H1 (cell line): Measurements from ENCODE around the gene APP. TPM values are rescaled to one million over a fixed set of nuclear protein-coding genes. Genes with fewer than 3 reads are reported as not detected.

Experiments
- CTCF ChIA-PET: fragments of 300-600 bp; sonication (Branson Sonifier 250); formaldehyde crosslinking; loops from one replicate; lab custom pipeline; 2021; ENCODE audit not compliant: partially characterized antibody; lab: Charles Lee
- POLR2A ChIA-PET: fragments of 300-600 bp; sonication (Branson Sonifier 250); formaldehyde crosslinking; loops from one replicate; lab custom pipeline; 2021; ENCODE audit warnings: inconsistent platforms; ENCODE audit not compliant: partially characterized antibody; lab: Charles Lee
- DNase-seq, 2 experiments: peaks; one replicate each; pipeline versions ENCODE4 v3.0.0 to v3.0.0-alpha.2; 2010 to 2022; ENCODE audit warnings: low spot score in 2 of 2, low read depth in 1 of 2, mixed read lengths in 1 of 2
- FAIRE-seq: peaks from 2 replicates; lab custom pipeline; 2011; peaks lifted over from hg19 to GRCh38; lab: Jason Lieb, UNC
- H2AFZ ChIP-seq: 2 replicates; pipeline ENCODE4 v1.8.1; 2012; ENCODE audit warnings: low read length, inconsistent platforms
- H2AK5ac ChIP-seq: 2 replicates; pipeline ENCODE4 v1.6.1; 2013; ENCODE audit warnings: low read depth, low read length
- H2BK120ac ChIP-seq: replicated peaks from 2 replicates; pipeline ENCODE3; 2013; ENCODE audit warnings: low read depth, low read length, inconsistent platforms
- H2BK12ac ChIP-seq: 2 replicates; pipeline ENCODE4 v1.6.1; 2013; ENCODE audit warnings: low read depth, low read length
- H2BK15ac ChIP-seq: 2 replicates; pipeline ENCODE4 v1.6.1; 2013; ENCODE audit warnings: low read length
- H2BK20ac ChIP-seq: 2 replicates; pipeline ENCODE4 v1.6.1; 2013; ENCODE audit warnings: low read length
- H2BK5ac ChIP-seq: 2 replicates; pipeline ENCODE4 v1.6.1; 2013; ENCODE audit warnings: low read depth, low read length
- H3K14ac ChIP-seq: 2 replicates; pipeline ENCODE4 v1.6.1; 2013; ENCODE audit warnings: inconsistent platforms; ENCODE audit not compliant: insufficient read length
- H3K18ac ChIP-seq: 2 replicates; pipeline ENCODE4 v1.6.1; 2013; ENCODE audit warnings: low read length; ENCODE audit errors: extremely low read depth
- H3K23ac ChIP-seq: 2 replicates; pipeline ENCODE4 v1.6.1; 2013; ENCODE audit warnings: inconsistent platforms; ENCODE audit not compliant: insufficient read length
- H3K23me2 ChIP-seq: 2 replicates; pipeline ENCODE4 v1.6.1; 2013; ENCODE audit warnings: low read depth, low read length
- H3K27ac ChIP-seq: 2 replicates; pipeline ENCODE4 v1.6.1; 2011; ENCODE audit warnings: low read depth, low read length, inconsistent platforms
- H3K27me3 ChIP-seq, 4 experiments: replicated peaks in 1 of 4; 1 replicate in 1 of 4; 2 replicates in 3 of 4; pipeline versions ENCODE4 v1.6.1 to v1.8.1; 2011 to 2013; ENCODE audit warnings: low read length in 3 of 4, mild to moderate bottlenecking in 3 of 4, inconsistent platforms in 2 of 4, mixed read lengths in 2 of 4, moderate library complexity in 1 of 4; ENCODE audit not compliant: control insufficient read depth in 3 of 4, insufficient read depth in 3 of 4; ENCODE audit errors: extremely low read depth in 1 of 4
- H3K36me3 ChIP-seq, 4 experiments: 2 replicates each; pipeline versions ENCODE4 v1.6.1 to v1.8.1; 2011 to 2013; ENCODE audit warnings: mild to moderate bottlenecking in 4 of 4, low read length in 3 of 4, moderate library complexity in 2 of 4, control low read depth in 1 of 4, inconsistent platforms in 1 of 4; ENCODE audit not compliant: insufficient read depth in 4 of 4, control insufficient read depth in 2 of 4
- H3K4ac ChIP-seq: replicated peaks from 2 replicates; pipeline ENCODE3; 2013; ENCODE audit warnings: low read length, low read depth, mixed read lengths, inconsistent platforms; ENCODE audit not compliant: insufficient read length
- H3K4me1 ChIP-seq, 4 experiments: replicated peaks in 1 of 4; 1 replicate in 1 of 4; 2 replicates in 3 of 4; pipeline versions ENCODE4 v1.6.1 to v1.8.1; 2011 to 2013; ENCODE audit warnings: low read length in 3 of 4, inconsistent platforms in 2 of 4, mixed read lengths in 1 of 4; ENCODE audit not compliant: insufficient read depth in 4 of 4, control insufficient read depth in 3 of 4
- H3K4me2 ChIP-seq, 2 experiments: 2 replicates each; pipeline versions ENCODE4 v1.6.1 to v1.8.1; 2011 to 2013; ENCODE audit warnings: low read depth in 2 of 2, low read length in 2 of 2, control low read depth in 1 of 2, inconsistent platforms in 1 of 2, mild to moderate bottlenecking in 1 of 2; ENCODE audit not compliant: insufficient read depth in 1 of 2
- H3K4me3 ChIP-seq, 4 experiments: fragments of 200-600, 300-600 bp in 1 of 4; sonication (generic), shearing (Covaris generic), sonication (Bioruptor Twin) in 1 of 4; 2 replicates each; pipeline versions ENCODE4 v1.5.1 to v1.8.1; 2011 to 2016; ENCODE audit warnings: low read length in 4 of 4, low read depth in 3 of 4, control low read depth in 2 of 4, inconsistent platforms in 2 of 4, mild to moderate bottlenecking in 2 of 4, mixed read lengths in 1 of 4, moderate library complexity in 1 of 4; ENCODE audit not compliant: insufficient read depth in 2 of 4; ENCODE audit errors: extremely low read depth in 1 of 4
- H3K56ac ChIP-seq: replicated peaks from 2 replicates; pipeline ENCODE3; 2013; ENCODE audit warnings: low read depth, mild to moderate bottlenecking, mixed read lengths, low read length, inconsistent platforms; ENCODE audit not compliant: insufficient read length
- H3K79me1 ChIP-seq: 2 replicates; pipeline ENCODE4 v1.6.1; 2013; ENCODE audit warnings: low read depth, low read length, control low read depth
- H3K79me2 ChIP-seq, 2 experiments: 2 replicates each; pipeline versions ENCODE4 v1.6.1 to v1.8.1; 2012 to 2013; ENCODE audit warnings: low read length in 2 of 2, mild to moderate bottlenecking in 2 of 2, inconsistent platforms in 1 of 2; ENCODE audit not compliant: insufficient read depth in 2 of 2, control insufficient read depth in 1 of 2
- H3K9ac ChIP-seq, 4 experiments: replicated peaks in 1 of 4; 1 replicate in 1 of 4; 2 replicates in 3 of 4; pipeline versions ENCODE4 v1.6.1 to v1.8.1; 2011 to 2013; ENCODE audit warnings: low read depth in 3 of 4, low read length in 3 of 4, control low read depth in 2 of 4, mild to moderate bottlenecking in 2 of 4, moderate library complexity in 2 of 4, inconsistent platforms in 1 of 4; ENCODE audit errors: extremely low read depth in 1 of 4
- H3K9me3 ChIP-seq, 2 experiments: 2 replicates each; pipeline versions ENCODE4 v1.6.1 to v1.8.1; 2012 to 2013; ENCODE audit warnings: mild to moderate bottlenecking in 2 of 2, moderate library complexity in 2 of 2, control low read depth in 1 of 2, inconsistent platforms in 1 of 2, low read depth in 1 of 2, low read length in 1 of 2, mixed read lengths in 1 of 2; ENCODE audit not compliant: insufficient read depth in 2 of 2
- H4K20me1 ChIP-seq, 2 experiments: replicated peaks in 1 of 2; 2 replicates each; pipeline versions ENCODE3 to v1.8.1; 2011 to 2013; ENCODE audit warnings: inconsistent platforms in 2 of 2, low read length in 2 of 2, mild to moderate bottlenecking in 1 of 2; ENCODE audit not compliant: insufficient read depth in 2 of 2, control insufficient read depth in 1 of 2
- H4K5ac ChIP-seq: 2 replicates; pipeline ENCODE4 v1.6.1; 2013; ENCODE audit warnings: low read length, low read depth, mixed read lengths, inconsistent platforms; ENCODE audit not compliant: insufficient read length
- H4K8ac ChIP-seq: 2 replicates; pipeline ENCODE4 v1.8.0; 2013; ENCODE audit warnings: mild to moderate bottlenecking, moderate library complexity, low read length, inconsistent platforms; ENCODE audit not compliant: insufficient read depth; ENCODE audit errors: extremely low read depth
- H4K91ac ChIP-seq: replicated peaks from 2 replicates; pipeline ENCODE3; 2013; ENCODE audit warnings: low read length, mixed read lengths, inconsistent platforms; ENCODE audit not compliant: insufficient read length
- BRCA1 ChIP-seq: IDR thresholded peaks from 2 replicates; pipeline ENCODE4 v1.6.1; 2012; ENCODE audit warnings: low read depth, low read length, improper control_type of control experiment
- RNF2 ChIP-seq: fragments of 200-900, 300-1000 bp; sonication (generic); IDR thresholded peaks from 2 replicates; pipeline ENCODE4 v1.7.1; 2016; ENCODE audit warnings: borderline replicate concordance, low read depth, mild to moderate bottlenecking, antibody characterized with exemption, low read length; ENCODE audit not compliant: poor library complexity, severe bottlenecking; ENCODE audit errors: missing control alignments
- RXRA ChIP-seq: IDR thresholded peaks from 2 replicates; pipeline ENCODE4 v1.6.1; 2011; ENCODE audit warnings: low read depth, mild to moderate bottlenecking, low read length, moderate library complexity; ENCODE audit not compliant: insufficient read depth
- SAP30 ChIP-seq: fragments of 300-600 bp; sonication (generic); IDR thresholded peaks from 2 replicates; pipeline ENCODE4 v1.7.1; 2012; ENCODE audit warnings: low read length, moderate library complexity, mild to moderate bottlenecking, inconsistent platforms; ENCODE audit not compliant: insufficient read depth, insufficient replicate concordance
- SIN3A ChIP-seq, 2 experiments: IDR thresholded peaks in 1 of 2; conservative IDR thresholded peaks in 1 of 2; 2 replicates each; pipeline ENCODE4 v1.6.1; 2011 to 2012; ENCODE audit warnings: low read length in 2 of 2, improper control_type of control experiment in 1 of 2, low read depth in 1 of 2, mild to moderate bottlenecking in 1 of 2
- SP4 ChIP-seq: IDR thresholded peaks from 2 replicates; pipeline ENCODE4 v1.6.1; 2012; ENCODE audit warnings: low read length, inconsistent platforms
- SRF ChIP-seq: IDR thresholded peaks from 2 replicates; pipeline ENCODE4 v1.6.1; 2011; ENCODE audit warnings: mild to moderate bottlenecking, low read depth, low read length, moderate library complexity
- TAF1 ChIP-seq: IDR thresholded peaks from 2 replicates; pipeline ENCODE4 v1.6.1; 2011; ENCODE audit warnings: mild to moderate bottlenecking, low read depth, low read length
- TCF12 ChIP-seq: IDR thresholded peaks from 2 replicates; pipeline ENCODE4 v1.6.1; 2011; ENCODE audit warnings: low read depth, mild to moderate bottlenecking, low read length
- TEAD4 ChIP-seq: IDR thresholded peaks from 2 replicates; pipeline ENCODE4 v1.6.1; 2012; ENCODE audit warnings: low read depth, low read length, inconsistent platforms, mixed read lengths
- YY1 ChIP-seq: IDR thresholded peaks from 2 replicates; pipeline ENCODE4 v1.6.1; 2011; ENCODE audit warnings: low read depth, mild to moderate bottlenecking, low read length
- WGBS, 2 experiments: shearing (Covaris generic) in 1 of 2; methylation state at CpG; one replicate each; pipeline versions ENCODE4 v1.1.6 to v1.1.7; 2013 to 2015; ENCODE audit warnings: low lambda C conversion rate in 2 of 2, mixed read lengths in 2 of 2, inconsistent platforms in 1 of 2, low coverage in 1 of 2, missing lambda C conversion rate in 1 of 2; ENCODE audit not compliant: insufficient replicate concordance in 2 of 2, insufficient coverage in 1 of 2, insufficient read length in 1 of 2; ENCODE audit errors: extremely low coverage in 1 of 2, missing lambda C conversion rate in 1 of 2; 5-methylcytosine and 5-hydroxymethylcytosine counted together
- polyA plus RNA-seq, 7 experiments: library from polyadenylated mRNA; depleted of rRNA in 3 of 7; stranded (reverse) in 5 of 7; unstranded in 2 of 7; fragments of >200 nt in 5 of 7; fragments of 200-250 nt in 2 of 7; gene quantifications; 1 replicate in 5 of 7; 2 replicates in 1 of 7; 4 replicates in 1 of 7; pipeline versions ENCODE4 v1.2.1 to v1.2.3, GENCODE V29; 2011 to 2013; ENCODE audit warnings: missing spikeins in 2 of 7, mixed read lengths in 2 of 7
- total RNA-seq: library from RNA; stranded (reverse); fragmentation: NEBNext Ultra II Directional; extraction: Animal tissue kit (Norgen Biotek cat#: 25700); gene quantifications from 2 replicates; pipeline ENCODE4 v1.2.1, GENCODE V29; 2021

The APP gene
- total and polyA plus RNA-seq, 2 of the 8 experiments (the other 6 are each of a cell fraction or from before 2014, with no cell fraction given): 375 to 551 TPM

GRCh38 chr21:26148071-26148839 is 22.3 kb downstream of the APP start:
- DNase-seq: no peak
- peaks cover 11 to 20% of the 10 kb centered on the region in 2 experiments for H4K20me1 ChIP-seq
- no peak overlapping the region for H2BK15ac ChIP-seq
- 37% methylated on average over 3 of the region's 3 CpGs; no CpG with 5 or more reads in 1 of the 2 experiments for WGBS, 2 experiments
- H3K79me1 ChIP-seq: peaks cover 4% of the 10 kb centered on the region; the same call in 1 of the 2 replicates
- H3K36me3 ChIP-seq: no peaks in the 10 kb centered on the region; a peak in 1 of 8 replicates
- no peak overlapping the region for H3K14ac ChIP-seq
- no peaks in the 10 kb centered on the region for H3K23me2 ChIP-seq
- no peaks in the 10 kb centered on the region for H3K9me3 ChIP-seq
- H3K27ac ChIP-seq: no peak overlapping the region
- H3K9ac ChIP-seq: no peak overlapping the region
- no peak overlapping the region for H2BK120ac ChIP-seq
- H3K4me2 ChIP-seq: peak overlapping the region; percentile 11 to 12; a peak in 2 of 4 replicates
- peak overlapping the region in 1 of 4 experiments; percentile 14; a peak in 1 of 8 replicates for H3K4me3 ChIP-seq
- H3K4me1 ChIP-seq: peaks cover 0 to 20% (median 15%) of the 10 kb centered on the region in 4 experiments; a peak in 5 of 7 replicates
- no peak overlapping the region for H3K4ac ChIP-seq
- POLR2A ChIA-PET: interaction anchor here (0.6 to 14.2 kb wide), 8 partner anchors 9 to 145 kb away, joined by 3 to 115 read pairs (median 4); partner anchors contain the start of gene APP
- H2BK20ac ChIP-seq: no peak overlapping the region
- H3K79me2 ChIP-seq: peaks cover 15 to 98% of the 10 kb centered on the region in 2 experiments; a peak in 3 of 4 replicates
- peak; percentile 36 for FAIRE-seq
- H2BK5ac ChIP-seq: no peak overlapping the region
- no peak overlapping the region for H2AK5ac ChIP-seq
- H4K8ac ChIP-seq: no peak overlapping the region
- no peak overlapping the region for H2AFZ ChIP-seq
- CTCF ChIA-PET: interaction anchor here (0.8 to 2.5 kb wide), 4 partner anchors 11 to 115 kb away, joined by 3 to 11 read pairs (median 4); no protein-coding TSS in a partner anchor
- no peak overlapping the region for H3K23ac ChIP-seq
- no peak overlapping the region for H3K56ac ChIP-seq
- no peak overlapping the region for H3K18ac ChIP-seq
- H4K91ac ChIP-seq: no peak overlapping the region
- H4K5ac ChIP-seq: no peak overlapping the region
- no peak overlapping the region for H2BK12ac ChIP-seq
- no peaks in the 10 kb centered on the region for H3K27me3 ChIP-seq
- no peak for TF ChIP-seq SP4
- no peak for TF ChIP-seq RNF2
- no peak for TF ChIP-seq RXRA
- peak; percentile 55 to 68; a peak in 1 of 4 replicates for TF ChIP-seq SIN3A (conservative IDR thresholded peaks at IDR 0.05 in 1 of 2, IDR thresholded peaks at IDR 0.05 in 1 of 2; ENCODE audit: low read depth in 1 of 2, low read length in 2 of 2)
- peak; percentile 56; the same call in 1 of the 2 replicates for TF ChIP-seq YY1
- no peak for TF ChIP-seq TCF12
- TF ChIP-seq SAP30: peak; percentile 65
- no peak for TF ChIP-seq TAF1
- TF ChIP-seq TEAD4: peak; percentile 88
- TF ChIP-seq SRF: no peak
- no peak for TF ChIP-seq BRCA1
